SK-N-SH treated with all-trans-retinoic acid at 6 μM for 48 hours (cell line): ENCODE results near the gene LSM7.

ENCODE experiments used
- CSDC2 ChIP-seq: fragments of 250-450 bp; sonication (Bioruptor Pico); IDR thresholded peaks from 2 replicates; pipeline ENCODE4 v1.5.0; 2020; ENCODE audit warnings: mild to moderate bottlenecking, moderate library complexity
- PATZ1 ChIP-seq: fragments of 250-450 bp; sonication (Bioruptor Pico); IDR thresholded peaks from 2 replicates; pipeline ENCODE4 v1.8.0; 2020; ENCODE audit warnings: mild to moderate bottlenecking, moderate library complexity, borderline replicate concordance
- SNAI2 ChIP-seq: fragments of 250-450 bp; sonication (Bioruptor Pico); IDR thresholded peaks from 2 replicates; pipeline ENCODE4 v1.5.0; 2020; ENCODE audit warnings: mild to moderate bottlenecking, moderate library complexity
- ZFP3 ChIP-seq: fragments of 250-450 bp; sonication (Bioruptor Pico); IDR thresholded peaks from 2 replicates; pipeline ENCODE4 v1.5.0; 2020; ENCODE audit warnings: mild to moderate bottlenecking, moderate library complexity
- ZNF8 ChIP-seq: fragments of 450-650 bp; formaldehyde crosslinking; IDR thresholded peaks from 2 replicates; pipeline ENCODE4 v1.5.0; 2020; ENCODE audit warnings: mild to moderate bottlenecking, moderate library complexity

DNA sequence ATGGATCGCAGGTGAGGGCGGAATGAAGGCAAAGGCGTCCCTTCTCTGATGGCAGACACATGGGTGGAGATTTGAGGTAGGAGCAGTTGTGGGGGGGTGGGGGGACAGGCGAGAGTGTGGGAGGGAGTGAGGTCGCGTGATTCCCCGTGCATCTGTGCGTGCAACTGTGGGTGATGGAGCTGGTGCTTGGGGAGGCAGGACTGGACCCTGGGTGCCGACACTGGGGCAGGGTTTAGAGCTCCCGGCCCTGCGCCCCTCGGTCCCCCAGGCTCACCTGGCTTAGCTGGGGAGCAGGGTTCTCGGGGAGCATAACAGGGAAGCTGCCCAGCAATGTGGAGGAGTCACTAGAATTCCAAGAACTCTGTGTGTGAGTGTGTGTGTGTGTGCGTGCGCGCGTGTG is 35.0 kb upstream of the LSM7 start:
- TF ChIP-seq PATZ1 (CRISPR knock-in tag) (no peak), CSDC2 (CRISPR knock-in tag) (no peak), ZNF8 (no peak), SNAI2 (CRISPR knock-in tag) (no peak), ZFP3 (no peak)
